ENCODE measurements around the gene CELF3. TPM values are rescaled to one million over a fixed set of nuclear protein-coding genes. Genes with fewer than 3 reads are reported as not detected.

The CELF3 gene
- polyA plus RNA-seq, 1 of the 3 experiments (the other 2 are of a cell fraction) = 0.25 TPM

DNA sequence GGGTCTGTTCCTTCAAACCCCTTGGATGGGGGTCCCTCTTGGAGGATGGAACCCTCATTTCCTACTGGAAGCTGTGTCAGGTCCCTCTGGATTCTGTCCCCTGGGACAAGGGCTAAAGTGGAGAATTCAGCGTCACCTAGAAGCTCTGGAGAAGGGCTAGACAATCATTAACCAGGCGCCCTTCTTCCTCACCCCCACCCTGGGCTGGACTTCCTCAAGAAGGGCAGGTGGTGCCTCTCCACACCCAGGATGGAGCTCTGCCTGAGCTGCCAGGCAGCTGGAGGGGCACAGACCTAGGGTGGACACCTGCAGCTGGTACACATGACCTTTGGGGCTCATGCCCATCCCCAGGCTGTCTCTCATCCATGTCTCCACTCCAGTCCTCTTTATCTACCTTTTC is 3.6 kb downstream of the CELF3 start (continued):
- TF ChIP-seq PBX3 (IDR thresholded peaks at IDR 0.05) (no peak), JUND (IDR thresholded peaks at IDR 0.05) (no peak), ELF1 (IDR thresholded peaks at IDR 0.05) (no peak), MXI1 (IDR thresholded peaks at IDR 0.05; ENCODE audit: low read depth, low read length) (no peak)

DNA sequence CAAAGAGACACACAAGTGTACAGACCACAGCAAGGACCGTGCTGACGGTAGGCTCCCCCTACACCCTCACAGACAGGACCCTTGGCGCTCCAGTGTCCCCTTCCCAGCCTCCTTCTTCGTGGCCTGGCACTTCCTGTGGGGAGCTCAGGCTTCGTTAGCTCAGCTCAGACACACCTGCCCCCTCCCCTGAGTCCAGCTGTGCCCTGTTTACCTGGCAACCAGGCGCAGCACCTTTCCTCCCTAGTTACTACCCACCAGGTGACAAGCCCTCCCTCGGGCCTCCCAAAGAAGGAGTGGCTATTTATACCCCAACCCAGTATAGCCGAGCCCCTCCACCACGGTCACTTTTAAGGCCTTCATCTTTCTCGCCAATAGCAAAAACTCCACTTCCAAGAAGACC is 4.7 kb downstream of the CELF3 start:
- H3K4me2 ChIP-seq = no peak overlapping the region
- H2AFZ ChIP-seq (ENCODE audit: low read depth) = no peak overlapping the region
- no peaks in the 10 kb centered on the region for H3K36me3 ChIP-seq (replicated peaks in 1 of 2; ENCODE audit: control insufficient read depth in 1 of 2, insufficient read depth in 2 of 2, low read length in 1 of 2)
- WGBS (ENCODE audit: low lambda C conversion rate) = 68% methylated on average over 5 of the region's 10 CpGs
- no peak for TF ChIP-seq ELF1 (IDR thresholded peaks at IDR 0.05)
- no peak for TF ChIP-seq MEF2A (IDR thresholded peaks at IDR 0.05; ENCODE audit: borderline replicate concordance, low read depth)
- no peak for TF ChIP-seq JUND (IDR thresholded peaks at IDR 0.05)
- no peak for TF ChIP-seq EP300 (IDR thresholded peaks at IDR 0.05; ENCODE audit: borderline replicate concordance in 1 of 2, low read depth in 1 of 2, low read length in 1 of 2)
- no peak for TF ChIP-seq CHD2 (IDR thresholded peaks at IDR 0.05; ENCODE audit: low read length, partially characterized antibody)
- no peak for TF ChIP-seq GABPA (IDR thresholded peaks at IDR 0.05; ENCODE audit: low read depth)
- TF ChIP-seq POLR2AphosphoS5 (IDR thresholded peaks at IDR 0.05; ENCODE audit: low read depth, low read length) = no peak
- no peak for TF ChIP-seq NFIC (IDR thresholded peaks at IDR 0.05; ENCODE audit: borderline replicate concordance)
- TF ChIP-seq TAF1 (IDR thresholded peaks at IDR 0.05; ENCODE audit: borderline replicate concordance, low read depth, low read length) = no peak
- TF ChIP-seq RFX5 (IDR thresholded peaks at IDR 0.05; ENCODE audit: low read length) = no peak
- no peak for TF ChIP-seq YY1 (IDR thresholded peaks at IDR 0.05; ENCODE audit: low read depth)
- peak overlapping the region in 1 of 2 experiments; percentile 11; a peak in 2 of 4 replicates for H3K27ac ChIP-seq (ENCODE audit: low read depth in 2 of 2, low read length in 1 of 2)
- H3K4me3 ChIP-seq (ENCODE audit: low read depth in 2 of 2, low read length in 1 of 2) = no peak overlapping the region
- H3F3A ChIP-seq (replicated peaks; ENCODE audit: insufficient read depth) = no peaks in the 10 kb centered on the region
- peaks cover 17% of the 10 kb centered on the region for H3K27me3 ChIP-seq (ENCODE audit: insufficient read depth)
- H3K9ac ChIP-seq = no peak overlapping the region
- peaks cover 0 to 42% of the 10 kb centered on the region in 2 experiments; a peak in 1 of 4 replicates for H3K4me1 ChIP-seq (ENCODE audit: control insufficient read depth in 1 of 2, insufficient read depth in 2 of 2, low read depth in 1 of 2, low read length in 1 of 2)
- POLR2A ChIA-PET = interaction anchor here (1.3 kb wide), 1 partner anchor 8 kb away, joined by 4 read pairs; no protein-coding TSS in a partner anchor
- DNase-seq = no peak
- no peaks in the 10 kb centered on the region for H3K9me2 ChIP-seq
- CTCF ChIA-PET = interaction anchor here (7.1 kb wide), 1 partner anchor 22 kb away, joined by 64 read pairs; no protein-coding TSS in a partner anchor
- no peaks in the 10 kb centered on the region for H4K20me1 ChIP-seq (ENCODE audit: insufficient read depth)
- no peaks in the 10 kb centered on the region for H3K79me2 ChIP-seq (ENCODE audit: insufficient read depth)
- H3K9me3 ChIP-seq = no peaks in the 10 kb centered on the region

GRCh38 chr1:151711044-151711800 is 5.4 kb downstream of the CELF3 start:
- no peaks in the 10 kb centered on the region for H3K36me3 ChIP-seq (replicated peaks in 1 of 2; ENCODE audit: control insufficient read depth in 1 of 2, insufficient read depth in 2 of 2, low read length in 1 of 2)
- H3K4me2 ChIP-seq = no peak overlapping the region
- peaks cover 13% of the 10 kb centered on the region for H3K27me3 ChIP-seq (ENCODE audit: insufficient read depth)
- whole genome bisulfite sequencing (ENCODE audit: low lambda C conversion rate) = 84% methylated on average over 14 of the region's 21 CpGs
- peak overlapping the region in 1 of 2 experiments; percentile 79; a peak in 2 of 4 replicates for H3K27ac ChIP-seq (ENCODE audit: low read depth in 2 of 2, low read length in 1 of 2)
- H3K9me3 ChIP-seq = no peaks in the 10 kb centered on the region
- peaks cover 0 to 42% of the 10 kb centered on the region in 2 experiments; a peak in 1 of 4 replicates for H3K4me1 ChIP-seq (ENCODE audit: control insufficient read depth in 1 of 2, insufficient read depth in 2 of 2, low read depth in 1 of 2, low read length in 1 of 2)
- H3K9ac ChIP-seq = no peak overlapping the region
- no peaks in the 10 kb centered on the region for H3K79me2 ChIP-seq (ENCODE audit: insufficient read depth)
- H2AFZ ChIP-seq (ENCODE audit: low read depth) = no peak overlapping the region
- ChIA-PET POLR2A (interaction anchor here (1.3 kb wide), 1 partner anchor 9 kb away, joined by 4 read pairs; no protein-coding TSS in a partner anchor), CTCF (interaction anchor here (1.2 to 7.1 kb wide), 3 partner anchors 17 to 23 kb away, joined by 5 to 64 read pairs (median 13); no protein-coding TSS in a partner anchor)
- no peak for DNase-seq
- no peaks in the 10 kb centered on the region for H4K20me1 ChIP-seq (ENCODE audit: insufficient read depth)
- H3F3A ChIP-seq (replicated peaks; ENCODE audit: insufficient read depth) = no peaks in the 10 kb centered on the region
- H3K4me3 ChIP-seq (ENCODE audit: low read depth in 2 of 2, low read length in 1 of 2) = no peak overlapping the region
- no peaks in the 10 kb centered on the region for H3K9me2 ChIP-seq
- TF ChIP-seq CHD2 (IDR thresholded peaks at IDR 0.05; ENCODE audit: low read length, partially characterized antibody) = no peak
- no peak for TF ChIP-seq TCF12 (IDR thresholded peaks at IDR 0.05)
- TF ChIP-seq, protein P1, sequence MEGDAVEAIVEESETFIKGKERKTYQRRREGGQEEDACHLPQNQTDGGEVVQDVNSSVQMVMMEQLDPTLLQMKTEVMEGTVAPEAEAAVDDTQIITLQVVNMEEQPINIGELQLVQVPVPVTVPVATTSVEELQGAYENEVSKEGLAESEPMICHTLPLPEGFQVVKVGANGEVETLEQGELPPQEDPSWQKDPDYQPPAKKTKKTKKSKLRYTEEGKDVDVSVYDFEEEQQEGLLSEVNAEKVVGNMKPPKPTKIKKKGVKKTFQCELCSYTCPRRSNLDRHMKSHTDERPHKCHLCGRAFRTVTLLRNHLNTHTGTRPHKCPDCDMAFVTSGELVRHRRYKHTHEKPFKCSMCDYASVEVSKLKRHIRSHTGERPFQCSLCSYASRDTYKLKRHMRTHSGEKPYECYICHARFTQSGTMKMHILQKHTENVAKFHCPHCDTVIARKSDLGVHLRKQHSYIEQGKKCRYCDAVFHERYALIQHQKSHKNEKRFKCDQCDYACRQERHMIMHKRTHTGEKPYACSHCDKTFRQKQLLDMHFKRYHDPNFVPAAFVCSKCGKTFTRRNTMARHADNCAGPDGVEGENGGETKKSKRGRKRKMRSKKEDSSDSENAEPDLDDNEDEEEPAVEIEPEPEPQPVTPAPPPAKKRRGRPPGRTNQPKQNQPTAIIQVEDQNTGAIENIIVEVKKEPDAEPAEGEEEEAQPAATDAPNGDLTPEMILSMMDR (IDR thresholded peaks at IDR 0.05) = no peak
- no peak for TF ChIP-seq RCOR1 (IDR thresholded peaks at IDR 0.05; ENCODE audit: low read length)
- no peak for TF ChIP-seq ELF1 (IDR thresholded peaks at IDR 0.05)
- no peak for TF ChIP-seq EP300 (IDR thresholded peaks at IDR 0.05; ENCODE audit: borderline replicate concordance in 1 of 2, low read depth in 1 of 2, low read length in 1 of 2)
- no peak for TF ChIP-seq FOXJ3 (CRISPR knock-in tag; IDR thresholded peaks at IDR 0.05)
- TF ChIP-seq, protein P2, sequence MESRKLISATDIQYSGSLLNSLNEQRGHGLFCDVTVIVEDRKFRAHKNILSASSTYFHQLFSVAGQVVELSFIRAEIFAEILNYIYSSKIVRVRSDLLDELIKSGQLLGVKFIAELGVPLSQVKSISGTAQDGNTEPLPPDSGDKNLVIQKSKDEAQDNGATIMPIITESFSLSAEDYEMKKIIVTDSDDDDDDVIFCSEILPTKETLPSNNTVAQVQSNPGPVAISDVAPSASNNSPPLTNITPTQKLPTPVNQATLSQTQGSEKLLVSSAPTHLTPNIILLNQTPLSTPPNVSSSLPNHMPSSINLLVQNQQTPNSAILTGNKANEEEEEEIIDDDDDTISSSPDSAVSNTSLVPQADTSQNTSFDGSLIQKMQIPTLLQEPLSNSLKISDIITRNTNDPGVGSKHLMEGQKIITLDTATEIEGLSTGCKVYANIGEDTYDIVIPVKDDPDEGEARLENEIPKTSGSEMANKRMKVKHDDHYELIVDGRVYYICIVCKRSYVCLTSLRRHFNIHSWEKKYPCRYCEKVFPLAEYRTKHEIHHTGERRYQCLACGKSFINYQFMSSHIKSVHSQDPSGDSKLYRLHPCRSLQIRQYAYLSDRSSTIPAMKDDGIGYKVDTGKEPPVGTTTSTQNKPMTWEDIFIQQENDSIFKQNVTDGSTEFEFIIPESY (IDR thresholded peaks at IDR 0.05; ENCODE audit: borderline replicate concordance, low read depth) = no peak
- no peak for TF ChIP-seq RXRA (IDR thresholded peaks at IDR 0.05; ENCODE audit: borderline replicate concordance, low read depth)
- TF ChIP-seq POLR2AphosphoS5 (IDR thresholded peaks at IDR 0.05; ENCODE audit: low read depth, low read length) = no peak
- no peak for TF ChIP-seq PBX3 (IDR thresholded peaks at IDR 0.05)
- TF ChIP-seq JUND (IDR thresholded peaks at IDR 0.05) = no peak

Data from SK-N-SH (cell line).